HepG2 (cell line): ENCODE results near the gene SIX4. TPM values are rescaled to one million over a fixed set of nuclear protein-coding genes. Genes with fewer than 3 reads are reported as not detected.

Source experiments
- CENPX ChIP-seq: sonication (generic); formaldehyde crosslinking; IDR thresholded peaks from 2 replicates; pipeline ENCODE4 v1.9.0; 2021; ENCODE audit warnings: mild to moderate bottlenecking, missing genetic modification reagents, moderate library complexity
- NFE2 ChIP-seq: sonication (generic); formaldehyde crosslinking; IDR thresholded peaks from 2 replicates; pipeline ENCODE4 v1.4.0; 2020; ENCODE audit warnings: missing genetic modification reagents
- PRDM4 ChIP-seq: sonication (generic); formaldehyde crosslinking; IDR thresholded peaks from 2 replicates; pipeline ENCODE4 v1.9.0; 2021; ENCODE audit warnings: missing genetic modification reagents, borderline replicate concordance
- SALL2 ChIP-seq: sonication (generic); formaldehyde crosslinking; IDR thresholded peaks from 2 replicates; pipeline ENCODE4 v1.8.1; 2023; ENCODE audit warnings: mild to moderate bottlenecking, missing genetic modification reagents, inconsistent platforms
- SOX13 ChIP-seq, 3 experiments: fragments of 450-650 bp in 1 of 3; sonication (generic) in 1 of 3; formaldehyde crosslinking in 1 of 3; IDR thresholded peaks in 2 of 3; conservative IDR thresholded peaks in 1 of 3; 2 replicates each; pipeline versions ENCODE4 v1.5.0 to v1.6.1; 2016 to 2020; ENCODE audit warnings: antibody characterized with exemption in 1 of 3, mild to moderate bottlenecking in 1 of 3, missing compliant biosample characterization in 1 of 3, missing genetic modification reagents in 1 of 3, moderate library complexity in 1 of 3
- SRSF4 ChIP-seq: fragments of 200-400 bp; formaldehyde crosslinking; IDR thresholded peaks from one replicate; pipeline ENCODE4 v1.6.1; 2018; ENCODE audit warnings: mild to moderate bottlenecking, low read depth, low read length, moderate library complexity; ENCODE audit not compliant: poor library complexity, severe bottlenecking
- THAP7 ChIP-seq: sonication (generic); formaldehyde crosslinking; IDR thresholded peaks from 2 replicates; pipeline ENCODE4 v1.8.1; 2023; ENCODE audit warnings: mild to moderate bottlenecking, missing genetic modification reagents
- ZGPAT ChIP-seq: IDR thresholded peaks from 2 replicates; pipeline ENCODE4 v1.6.1; 2016; ENCODE audit warnings: mild to moderate bottlenecking
- ZNF235 ChIP-seq: sonication (generic); formaldehyde crosslinking; IDR thresholded peaks from 2 replicates; pipeline ENCODE4 v1.8.1; 2023; ENCODE audit warnings: mild to moderate bottlenecking, missing genetic modification reagents, borderline replicate concordance
- ZNF383 ChIP-seq: sonication (generic); formaldehyde crosslinking; IDR thresholded peaks from 2 replicates; pipeline ENCODE4 v1.4.0; 2020; ENCODE audit warnings: missing genetic modification reagents, mild to moderate bottlenecking, borderline replicate concordance
- ZNF703 ChIP-seq: sonication (generic); formaldehyde crosslinking; IDR thresholded peaks from 2 replicates; pipeline ENCODE4 v1.5.1; 2020; ENCODE audit warnings: missing genetic modification reagents, mild to moderate bottlenecking, moderate library complexity, borderline replicate concordance
- ZNF770 ChIP-seq: sonication (generic); formaldehyde crosslinking; IDR thresholded peaks from 2 replicates; pipeline ENCODE4 v1.5.0; 2020; ENCODE audit warnings: mild to moderate bottlenecking, missing genetic modification reagents
- polyA plus RNA-seq, 8 experiments: library from polyadenylated mRNA; depleted of rRNA in 3 of 8; stranded (reverse) in 7 of 8; unstranded in 1 of 8; fragments of >200 nt; fragmentation: Illumina TruSeq in 4 of 8; extraction: Trizol in 4 of 8; gene quantifications; 2 replicates each; pipeline versions ENCODE4 v1.2.1 to v1.2.3, GENCODE V29; 2011 to 2016; ENCODE audit warnings: low read depth in 4 of 8, missing spikeins in 1 of 8, mixed read lengths in 1 of 8; ENCODE audit not compliant: insufficient read depth in 1 of 8
- total RNA-seq, 5 experiments: library from RNA; depleted of rRNA; stranded (reverse); fragments of >200 nt; fragmentation: Illumina TruSeq; extraction: Trizol; gene quantifications; 2 replicates each; pipeline ENCODE4 v1.2.3, GENCODE V29; 2016; ENCODE audit warnings: low read depth in 1 of 5

SIX4 gene
- total and polyA plus RNA-seq, 2 of the 13 experiments (the other 11 are each of a cell fraction or from before 2014, with no cell fraction given) = 5.0 to 6.0 TPM

- TF ChIP-seq ZGPAT (CRISPR knock-in tag) (peak; percentile 57; the same call in 1 of the 2 replicates), ZNF703 (CRISPR knock-in tag) (no peak), ZNF235 (CRISPR knock-in tag) (no peak), ZNF383 (CRISPR knock-in tag) (0 out of 2 replicates have a peak, but pooled peaks have one; percentile 68), SALL2 (no peak), CENPX (no peak), SOX13 (IDR thresholded peaks at IDR 0.05) (no peak), SOX13 (CRISPR knock-in tag; conservative IDR thresholded peaks at IDR 0.05 in 1 of 2, IDR thresholded peaks at IDR 0.05 in 1 of 2) (peak in 1 of 2 experiments; percentile 33; a peak in 1 of 4 replicates), SRSF4 (no peak), THAP7 (CRISPR knock-in tag) (no peak), PRDM4 (no peak), ZNF770 (CRISPR knock-in tag) (no peak), NFE2 (CRISPR knock-in tag) (no peak)
Measured at GRCh38 chr14:60722357-60723115, 1.6 kb downstream of the SIX4 start (continued).
